Endodermal cell (in vitro differentiated cells): ENCODE data around the gene PNPO. TPM values are rescaled to one million over a fixed set of nuclear protein-coding genes. Genes with fewer than 3 reads are reported as not detected.

ENCODE experiments used
- DNase-seq: peaks from one replicate; pipeline ENCODE4 v3.0.0-alpha.2; 2017
- H3K27ac ChIP-seq: 2 replicates; pipeline ENCODE4 v1.5.1; 2013; ENCODE audit warnings: mild to moderate bottlenecking, low read depth, low read length, moderate library complexity
- H3K27me3 ChIP-seq: 2 replicates; pipeline ENCODE4 v1.6.1; 2013; ENCODE audit warnings: mild to moderate bottlenecking, low read length, moderate library complexity; ENCODE audit not compliant: insufficient read depth, control insufficient read depth, poor library complexity, severe bottlenecking
- H3K36me3 ChIP-seq: 2 replicates; pipeline ENCODE4 v1.7.0; 2013; ENCODE audit warnings: mild to moderate bottlenecking, low read length, moderate library complexity; ENCODE audit not compliant: control insufficient read depth, insufficient read depth
- H3K4me1 ChIP-seq: one replicate; pipeline ENCODE4 v1.7.0; 2013; ENCODE audit warnings: low read length; ENCODE audit not compliant: control insufficient read depth, insufficient read depth
- H3K4me3 ChIP-seq: 2 replicates; pipeline ENCODE4 v1.5.1; 2013; ENCODE audit warnings: mild to moderate bottlenecking, low read length, moderate library complexity
- H3K9ac ChIP-seq: 2 replicates; pipeline ENCODE4 v1.6.1; 2013; ENCODE audit warnings: mild to moderate bottlenecking, low read length, moderate library complexity; ENCODE audit not compliant: poor library complexity, severe bottlenecking; ENCODE audit errors: extremely low read depth
- H3K9me3 ChIP-seq: 2 replicates; pipeline ENCODE4 v1.6.1; 2013; ENCODE audit warnings: mild to moderate bottlenecking, low read length, moderate library complexity; ENCODE audit not compliant: control insufficient read depth
- H3K27ac Mint-ChIP-seq: 2 replicates; pipeline ENCODE4 v1.8.0; 2020; ENCODE audit warnings: mixed read lengths
- H3K27me3 Mint-ChIP-seq: 2 replicates; pipeline ENCODE4 v1.8.0; 2021; ENCODE audit warnings: mild to moderate bottlenecking, mixed read lengths; ENCODE audit not compliant: insufficient read depth
- H3K36me3 Mint-ChIP-seq: 2 replicates; pipeline ENCODE4 v1.8.0; 2020; ENCODE audit warnings: low read depth, mixed read lengths
- H3K4me1 Mint-ChIP-seq: 2 replicates; pipeline ENCODE4 v1.8.0; 2020; ENCODE audit warnings: mixed read lengths
- H3K4me3 Mint-ChIP-seq: 2 replicates; pipeline ENCODE4 v1.8.0; 2020; ENCODE audit warnings: mild to moderate bottlenecking, moderate library complexity, mixed read lengths
- H3K9me3 Mint-ChIP-seq: 2 replicates; pipeline ENCODE4 v1.8.0; 2020; ENCODE audit warnings: mild to moderate bottlenecking, mixed read lengths
- CTCF ChIP-seq: fragments of 200-600 bp; sonication (generic); conservative IDR thresholded peaks from 2 replicates; pipeline ENCODE4 v1.5.0; 2021; ENCODE audit warnings: antibody characterized with exemption, mild to moderate bottlenecking
- WGBS, 2 experiments: methylation state at CpG; one replicate each; pipeline versions ENCODE4 v1.1.5 to v1.1.7; 2013; ENCODE audit warnings: missing lambda C conversion rate in 2 of 2, mixed read lengths in 1 of 2; ENCODE audit not compliant: insufficient coverage in 1 of 2, insufficient read length in 1 of 2; 5-methylcytosine and 5-hydroxymethylcytosine counted together
- total RNA-seq, 2 donors: library from RNA; stranded (reverse); fragmentation: NEBNext Ultra II Directional in 1 of 2; extraction: Animal tissue kit (Norgen Biotek cat#: 25700) in 1 of 2; gene quantifications; 2 replicates in 1 of 2; 3 replicates in 1 of 2; pipeline ENCODE4 v1.2.1, GENCODE V29; 2021

The PNPO gene
- total RNA-seq, 2 donors from 2014 or later: 8.5 to 10.4 TPM

GRCh38 chr17:47997586-47997985 lies 56.2 kb downstream of the PNPO start:
- no peak for DNase-seq
- H3K36me3 Mint-ChIP-seq: no peaks in the 10 kb centered on the region
- Histone ChIP-seq H3K4me3 (no peak overlapping the region), H3K4me1 (peaks cover 17% of the 10 kb centered on the region), H3K9ac (no peak overlapping the region), H3K27me3 (no peaks in the 10 kb centered on the region), H3K36me3 (no peaks in the 10 kb centered on the region), H3K9me3 (no peaks in the 10 kb centered on the region), H3K27ac (no peak overlapping the region)
- H3K4me1 Mint-ChIP-seq: peaks cover 36% of the 10 kb centered on the region
- no peaks in the 10 kb centered on the region for H3K9me3 Mint-ChIP-seq
- no peak overlapping the region for H3K4me3 Mint-ChIP-seq
- WGBS, 2 experiments: 88 to 89% methylated on average over 1 to 7 of the region's 7 CpGs
- no peak overlapping the region for H3K27ac Mint-ChIP-seq
- TF ChIP-seq CTCF: no peak
- H3K27me3 Mint-ChIP-seq: no peaks in the 10 kb centered on the region

- H3K36me3 ChIP-seq: no peaks in the 10 kb centered on the region
- H3K4me1 ChIP-seq: peaks cover 21% of the 10 kb centered on the region
- peaks cover 41% of the 10 kb centered on the region for H3K4me1 Mint-ChIP-seq
- TF ChIP-seq CTCF: no peak
- no peak overlapping the region for H3K9ac ChIP-seq
- H3K9me3 Mint-ChIP-seq: no peaks in the 10 kb centered on the region
- H3K36me3 Mint-ChIP-seq: no peaks in the 10 kb centered on the region
- no peak for DNase-seq
- H3K27ac Mint-ChIP-seq: no peak overlapping the region
- H3K4me3 ChIP-seq: no peak overlapping the region
- no peak overlapping the region for H3K4me3 Mint-ChIP-seq
- H3K27me3 ChIP-seq: no peaks in the 10 kb centered on the region
- no peaks in the 10 kb centered on the region for H3K27me3 Mint-ChIP-seq
- no peaks in the 10 kb centered on the region for H3K9me3 ChIP-seq
- WGBS, 2 experiments: 97 to 100% methylated on average over 1 to 7 of the region's 7 CpGs
- H3K27ac ChIP-seq: no peak overlapping the region
Observed at GRCh38 chr17:47998044-47998443, 56.7 kb downstream of the PNPO start.

Other genes with a start within 250 kb of the PNPO start
- 10 to 100 TPM; 14.5 to 22.9 TPM for gene TBKBP1, start 247.4 kb upstream of the PNPO start, total RNA-seq
- gene TBX21, start 208.3 kb upstream of the PNPO start, total RNA-seq: not detected
- 10 to 100 TPM; 11.4 to 15.5 TPM for gene OSBPL7, start 119.8 kb upstream of the PNPO start, total RNA-seq
- gene MRPL10, start 110.0 kb upstream of the PNPO start, total RNA-seq: 10 to 100 TPM; 56.3 to 65.3 TPM
- gene LRRC46, start 109.9 kb upstream of the PNPO start, total RNA-seq: under 1 TPM; 0.73 to 0.82 TPM
- 10 to 100 TPM; 54.5 to 71.9 TPM for gene SCRN2, start 100.3 kb upstream of the PNPO start, total RNA-seq
- gene SP6, start 90.4 kb upstream of the PNPO start, total RNA-seq: 1 to 10 TPM; 3.1 to 3.7 TPM
- 10 to 100 TPM; 12.8 to 13.4 TPM for gene SP2, start 45.3 kb upstream of the PNPO start, total RNA-seq
- gene PRR15L, start 16.3 kb downstream of the PNPO start, total RNA-seq: under 1 TPM; 0.57 to 0.60 TPM
- 100 to 1,000 TPM; 171 to 198 TPM for gene CDK5RAP3, start 29.5 kb downstream of the PNPO start, total RNA-seq
- gene COPZ2, start 96.2 kb downstream of the PNPO start, total RNA-seq: not detected
- 100 to 1,000 TPM; 122 to 135 TPM for gene NFE2L1, start 106.8 kb downstream of the PNPO start, total RNA-seq
- 100 to 1,000 TPM; 173 to 230 TPM for gene CBX1, start 159.9 kb downstream of the PNPO start, total RNA-seq
- gene SNX11, start 166.2 kb downstream of the PNPO start, total RNA-seq: 10 to 100 TPM; 19.7 to 20.5 TPM